ENCODE measurements around the gene KDR. TPM values are rescaled to one million over a fixed set of nuclear protein-coding genes. Genes with fewer than 3 reads are reported as not detected.

Gene KDR
- total RNA-seq, 1 experiment from 2014 or later, result 0.09 TPM

GRCh38 chr4:55127521-55127920 is 2.1 kb upstream of the KDR start:
- intact Hi-C loops (cut with micrococcal nuclease; ENCODE audit: unreplicated experiment), result no loop called here
- Mint-ChIP-seq H3K4me1 (ENCODE audit: low read depth, unreplicated experiment) (no peaks in the 10 kb centered on the region), H3K9me3 (ENCODE audit: low read depth, unreplicated experiment) (no peaks in the 10 kb centered on the region)

GRCh38 chr4:55127053-55127452 is 1.7 kb upstream of the KDR start:
- no peak for DNase-seq
- H3K4me3 Mint-ChIP-seq (ENCODE audit: low read depth, unreplicated experiment), result no peak overlapping the region
- H3K36me3 Mint-ChIP-seq (ENCODE audit: insufficient read depth, unreplicated experiment), result no peaks in the 10 kb centered on the region
- H3K27me3 Mint-ChIP-seq (ENCODE audit: unreplicated experiment), result no peaks in the 10 kb centered on the region
- no peak overlapping the region for H3K27ac Mint-ChIP-seq (ENCODE audit: unreplicated experiment)
- intact Hi-C loops (cut with micrococcal nuclease; ENCODE audit: unreplicated experiment), result no loop called here
- no peaks in the 10 kb centered on the region for H3K9me3 Mint-ChIP-seq (ENCODE audit: low read depth, unreplicated experiment)
- no peak for TF ChIP-seq CTCF (IDR thresholded peaks at IDR 0.05; ENCODE audit: unreplicated experiment)
- BruUV-seq (replicated peaks), result no TSS peak
- CTCF ChIA-PET, result no interaction called here
- H3K4me1 Mint-ChIP-seq (ENCODE audit: low read depth, unreplicated experiment), result no peaks in the 10 kb centered on the region

More at GRCh38 chr4:55127521-55127920, 2.1 kb upstream of the KDR start:
- H3K4me3 Mint-ChIP-seq (ENCODE audit: low read depth, unreplicated experiment), result no peak overlapping the region
- DNase-seq, result no peak
- no peaks in the 10 kb centered on the region for H3K36me3 Mint-ChIP-seq (ENCODE audit: insufficient read depth, unreplicated experiment)
- BruUV-seq (replicated peaks), result no TSS peak
- CTCF ChIA-PET, result no interaction called here
- TF ChIP-seq CTCF (IDR thresholded peaks at IDR 0.05; ENCODE audit: unreplicated experiment), result no peak
- no peak overlapping the region for H3K27ac Mint-ChIP-seq (ENCODE audit: unreplicated experiment)
- H3K27me3 Mint-ChIP-seq (ENCODE audit: unreplicated experiment), result no peaks in the 10 kb centered on the region

- intact Hi-C loops (cut with micrococcal nuclease; ENCODE audit: unreplicated experiment), result no loop called here
- no peak overlapping the region for H3K27ac Mint-ChIP-seq (ENCODE audit: unreplicated experiment)
- H3K36me3 Mint-ChIP-seq (ENCODE audit: insufficient read depth, unreplicated experiment), result no peaks in the 10 kb centered on the region
- TF ChIP-seq CTCF (IDR thresholded peaks at IDR 0.05; ENCODE audit: unreplicated experiment), result no peak
- no peaks in the 10 kb centered on the region for H3K27me3 Mint-ChIP-seq (ENCODE audit: unreplicated experiment)
- no TSS peak for BruUV-seq (replicated peaks)
- no peaks in the 10 kb centered on the region for H3K9me3 Mint-ChIP-seq (ENCODE audit: low read depth, unreplicated experiment)
- peak overlapping the region; percentile 57 for H3K4me3 Mint-ChIP-seq (ENCODE audit: low read depth, unreplicated experiment)
- no peak for DNase-seq
- CTCF ChIA-PET, result no interaction called here
- H3K4me1 Mint-ChIP-seq (ENCODE audit: low read depth, unreplicated experiment), result no peaks in the 10 kb centered on the region
Observed at GRCh38 chr4:55125763-55126541, 557 bp upstream of the KDR start.

- no peaks in the 10 kb centered on the region for H3K4me1 Mint-ChIP-seq (ENCODE audit: low read depth, unreplicated experiment)
- no peak overlapping the region for H3K27ac Mint-ChIP-seq (ENCODE audit: unreplicated experiment)
- no peak for DNase-seq
- H3K9me3 Mint-ChIP-seq (ENCODE audit: low read depth, unreplicated experiment), result no peaks in the 10 kb centered on the region
- H3K36me3 Mint-ChIP-seq (ENCODE audit: insufficient read depth, unreplicated experiment), result no peaks in the 10 kb centered on the region
- intact Hi-C loops (cut with micrococcal nuclease; ENCODE audit: unreplicated experiment), result no loop called here
- no TSS peak for BruUV-seq (replicated peaks)
- H3K27me3 Mint-ChIP-seq (ENCODE audit: unreplicated experiment), result no peaks in the 10 kb centered on the region
- CTCF ChIA-PET, result interaction anchor here (0.7 kb wide), 1 partner anchor 843 kb away, joined by 3 read pairs; no protein-coding TSS in a partner anchor
- no peak for TF ChIP-seq CTCF (IDR thresholded peaks at IDR 0.05; ENCODE audit: unreplicated experiment)
- H3K4me3 Mint-ChIP-seq (ENCODE audit: low read depth, unreplicated experiment), result no peak overlapping the region
Observed at GRCh38 chr4:55124322-55125076, 896 bp downstream of the KDR start.
